Naive thymus-derived CD8-positive, alpha-beta T cell (primary cell): Measurements from ENCODE around the gene IFIT1B. TPM values are rescaled to one million over a fixed set of nuclear protein-coding genes. Genes with fewer than 3 reads are reported as not detected.
"Not testable (repeated sequence)": the region's sequence is repeated elsewhere in the genome, so short reads cannot be mapped to it uniquely, and the experiment has no call there.

Experiments used
- ATAC-seq, 2 donors: fragments of 150-1000 bp; cut with Tn5 transposase in 1 of 2; sonication (Bioruptor Pico), chemical (Tn5 transposase) in 1 of 2; 1 replicate in 1 of 2; 2 replicates in 1 of 2; pipeline ENCODE4 v1.10.0; 2021; ENCODE audit warnings: mild to moderate bottlenecking in 2 of 2, moderate library complexity in 2 of 2
- POLR2A ChIA-PET: fragments of 350-600 bp; sonication (Branson Sonifier 250); formaldehyde crosslinking; loops from one replicate; lab custom pipeline; 2021; ENCODE audit warnings: antibody characterized with exemption; lab: Charles Lee
- DNase-seq, 10 donors: peaks; one replicate each; pipeline versions ENCODE4 v3.0.0 to v3.0.0-alpha.2; 2020 to 2022
- H3K27ac Mint-ChIP-seq, 10 donors: one replicate each; pipeline ENCODE4 v1.8.0; 2020 to 2022; ENCODE audit warnings: mild to moderate bottlenecking in 10 of 10, mixed read lengths in 10 of 10, moderate library complexity in 4 of 10, inconsistent platforms in 1 of 10
- H3K27me3 Mint-ChIP-seq, 5 donors: one replicate each; pipeline ENCODE4 v1.8.0; 2021 to 2022; ENCODE audit warnings: mixed read lengths in 5 of 5
- H3K36me3 Mint-ChIP-seq, 3 donors: one replicate each; pipeline ENCODE4 v1.8.0; 2020 to 2022; ENCODE audit warnings: mixed read lengths in 3 of 3, mild to moderate bottlenecking in 2 of 3, inconsistent platforms in 1 of 3
- H3K4me1 Mint-ChIP-seq, 4 donors: one replicate each; pipeline ENCODE4 v1.8.0; 2021 to 2022; ENCODE audit warnings: mixed read lengths in 4 of 4
- H3K4me3 Mint-ChIP-seq, 10 donors: one replicate each; pipeline ENCODE4 v1.8.0; 2020 to 2022; ENCODE audit warnings: mild to moderate bottlenecking in 10 of 10, mixed read lengths in 10 of 10, moderate library complexity in 6 of 10, inconsistent platforms in 1 of 10
- H3K9me3 Mint-ChIP-seq, 9 donors: one replicate each; pipeline ENCODE4 v1.8.0; 2020 to 2022; ENCODE audit warnings: mixed read lengths in 9 of 9, mild to moderate bottlenecking in 3 of 9, inconsistent platforms in 1 of 9, moderate library complexity in 1 of 9
- polyA plus RNA-seq, 3 donors: library from polyadenylated mRNA; unstranded; fragments of 300-500 nt; fragmentation: Illumina TruSeq; gene quantifications; one replicate each; pipeline ENCODE4 v1.2.3, GENCODE V29; 2021
- total RNA-seq, 8 experiments: library from RNA in 2 of 8; stranded (reverse) in 2 of 8; gene quantifications; one replicate each; pipeline ENCODE4 v1.2.3 and lab custom pipeline; 2021 to 2026

Gene IFIT1B
- total and polyA plus RNA-seq, 5 experiments from 2014 or later: not detected

GRCh38 chr10:89391226-89391576 lies 13.3 kb downstream of the IFIT1B start:
- POLR2A ChIA-PET: interaction anchor here (2.8 to 4.4 kb wide), 2 partner anchors 22 to 140 kb away, joined by 19 to 70 read pairs; partner anchors contain the start of genes IFIT5 and LIPA
- ATAC-seq, H3K27me3 Mint-ChIP-seq, DNase-seq, H3K9me3 Mint-ChIP-seq: not testable (repeated sequence)
- Mint-ChIP-seq H3K4me3 (peak overlapping the region in 4 of 10 donors; percentile 34 to 86 (median 48)), H3K36me3 (peaks cover 0 to 12% (median 0%) of the 10 kb centered on the region in 3 donors), H3K27ac (peak overlapping the region in 7 of 10 donors; percentile 35 to 99 (median 82)), H3K4me1 (peaks cover 10 to 41% (median 28%) of the 10 kb centered on the region in 4 donors)

GRCh38 chr10:89391907-89392756 lies 14.3 kb downstream of the IFIT1B start, which contains the start of gene IFIT1:
Gene IFIT1 (plus strand): TSS chr10:89392623. CDS start chr10:89392713, 90 bp downstream.
- peaks cover 12 to 50% (median 30%) of the 10 kb centered on the region in 4 donors for H3K4me1 Mint-ChIP-seq
- peak; percentile 12 to 81 (median 46) for DNase-seq
- peak within 1 kb of the TSS; percentile 86 to 95 (median 88) for H3K4me3 Mint-ChIP-seq
- H3K27ac Mint-ChIP-seq: peak within 1 kb of the TSS; percentile 87 to 99 (median 91)
- ATAC-seq: peak; percentile 95
- POLR2A ChIA-PET: interaction anchor here (0.9 to 4.4 kb wide), 6 partner anchors 11 to 140 kb away, joined by 4 to 70 read pairs (median 8); partner anchors contain the start of genes IFIT2, IFIT5 and LIPA
- peaks cover 0 to 20% (median 0%) of the 10 kb centered on the region in 3 donors for H3K36me3 Mint-ChIP-seq
- no peaks in the 10 kb centered on the region for H3K27me3 Mint-ChIP-seq
- peaks cover 0 to 1% (median 0%) of the 10 kb centered on the region in 9 donors for H3K9me3 Mint-ChIP-seq

- POLR2A ChIA-PET: interaction anchor here (1.0 to 4.4 kb wide), 6 partner anchors 10 to 141 kb away, joined by 3 to 70 read pairs (median 8); partner anchors contain the start of genes IFIT2, IFIT5 and LIPA
- Mint-ChIP-seq H3K27me3 (no peaks in the 10 kb centered on the region), H3K27ac (peak overlapping the region; percentile 87 to 99 (median 91)), H3K4me3 (peak overlapping the region; percentile 86 to 95 (median 88)), H3K36me3 (peaks cover 0 to 26% (median 1%) of the 10 kb centered on the region in 3 donors), H3K4me1 (peaks cover 13 to 58% (median 32%) of the 10 kb centered on the region in 4 donors), H3K9me3 (peaks cover 0 to 1% (median 0%) of the 10 kb centered on the region in 9 donors)
- DNase-seq: peak in 2 of 10 donors; percentile 10 to 18
- peak; percentile 34 to 48 for ATAC-seq
These were observed 15.1 kb downstream of the IFIT1B start for GRCh38 chr10:89392974-89393373.

- DNase-seq (no peak), ATAC-seq (no peak)
- H3K36me3 Mint-ChIP-seq: peaks cover 0 to 35% (median 2%) of the 10 kb centered on the region in 3 donors
- peaks cover 0 to 3% (median 0%) of the 10 kb centered on the region in 9 donors for H3K9me3 Mint-ChIP-seq
- H3K4me3 Mint-ChIP-seq: peak overlapping the region in 7 of 10 donors; percentile 16 to 95 (median 88)
- H3K27ac Mint-ChIP-seq: peak overlapping the region in 3 of 10 donors; percentile 88 to 90 (median 90)
- POLR2A ChIA-PET: interaction anchor here (1.5 to 4.4 kb wide), 3 partner anchors 9 to 90 kb away, joined by 3 to 70 read pairs (median 4); partner anchors contain the start of gene IFIT5
- peaks cover 15 to 67% (median 40%) of the 10 kb centered on the region in 4 donors for H3K4me1 Mint-ChIP-seq
- no peaks in the 10 kb centered on the region for H3K27me3 Mint-ChIP-seq
These were observed 16.0 kb downstream of the IFIT1B start for GRCh38 chr10:89393898-89394297.

DNA sequence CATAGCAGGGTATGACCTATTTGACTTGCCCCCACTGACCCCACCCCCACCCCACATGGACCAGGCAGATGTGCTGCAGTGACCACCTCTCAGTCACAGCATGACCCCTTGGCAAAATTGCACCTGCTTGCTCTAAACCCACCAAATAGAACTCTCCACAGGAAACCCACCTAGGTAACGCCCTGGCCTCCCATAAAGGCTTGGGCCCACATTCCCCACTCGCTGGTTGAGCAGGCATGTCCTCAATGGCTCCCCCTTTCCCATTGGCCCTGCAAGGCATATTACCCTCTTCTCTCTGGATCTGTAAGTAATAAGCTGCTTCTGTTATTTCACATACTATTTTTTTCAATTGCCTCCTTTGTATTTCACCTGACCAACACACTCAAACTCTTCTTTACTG lies 17.3 kb downstream of the IFIT1B start:
- H3K9me3 Mint-ChIP-seq: peaks cover 0 to 3% (median 0%) of the 10 kb centered on the region in 9 donors
- H3K4me1 Mint-ChIP-seq: peaks cover 15 to 79% (median 44%) of the 10 kb centered on the region in 4 donors
- POLR2A ChIA-PET: no interaction called here
- DNase-seq: no peak
- peaks cover 0 to 44% (median 2%) of the 10 kb centered on the region in 3 donors for H3K36me3 Mint-ChIP-seq
- no peaks in the 10 kb centered on the region for H3K27me3 Mint-ChIP-seq
- peak overlapping the region in 7 of 10 donors; percentile 3 to 61 (median 43) for H3K27ac Mint-ChIP-seq
- ATAC-seq: no peak
- H3K4me3 Mint-ChIP-seq: peak overlapping the region in 7 of 10 donors; percentile 2 to 79 (median 47)

DNA sequence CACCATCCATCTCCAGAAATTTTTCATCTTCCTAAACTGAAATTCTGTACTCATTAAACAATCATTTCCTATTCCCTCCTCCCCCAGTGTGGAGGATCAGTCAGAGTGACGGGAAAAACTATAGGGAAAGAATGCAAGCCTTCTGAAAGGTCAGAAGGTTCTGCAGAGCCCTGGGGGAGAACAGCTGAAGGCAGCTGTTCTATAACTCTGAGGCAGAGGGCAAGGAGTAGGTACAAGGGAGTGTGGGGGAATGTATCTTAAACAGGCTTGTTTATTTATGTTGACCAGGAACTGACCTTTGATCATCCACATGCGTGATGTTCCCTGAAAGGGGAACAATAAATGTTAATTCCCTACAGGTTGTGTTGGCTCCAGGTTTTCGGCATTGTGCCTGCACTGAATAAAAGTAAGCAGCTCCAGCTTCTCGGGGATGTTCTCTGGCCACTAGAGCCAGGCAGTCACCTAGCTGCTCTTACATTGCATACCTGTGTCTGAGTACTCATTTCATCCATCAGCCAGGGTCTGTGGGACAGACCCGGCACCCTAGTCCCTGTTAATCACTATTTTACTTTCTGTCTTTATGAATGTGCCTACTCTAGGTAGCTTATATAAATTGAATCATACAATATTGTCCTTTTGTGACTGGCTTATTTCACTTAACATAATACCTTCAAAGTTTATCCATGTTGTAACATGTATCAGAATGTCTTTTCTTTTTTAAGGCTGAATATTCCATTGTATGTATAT lies 20.3 kb downstream of the IFIT1B start:
- POLR2A ChIA-PET: no interaction called here
- peaks cover 0 to 3% (median 0%) of the 10 kb centered on the region in 9 donors for H3K9me3 Mint-ChIP-seq
- H3K27me3 Mint-ChIP-seq: no peaks in the 10 kb centered on the region
- H3K4me3 Mint-ChIP-seq: peak overlapping the region in 1 of 10 donors; percentile 53
- DNase-seq (no peak), ATAC-seq (no peak)
- peak overlapping the region in 1 of 10 donors; percentile 39 for H3K27ac Mint-ChIP-seq
- H3K36me3 Mint-ChIP-seq: peaks cover 9 to 70% (median 17%) of the 10 kb centered on the region in 3 donors
- H3K4me1 Mint-ChIP-seq: peaks cover 11 to 71% (median 31%) of the 10 kb centered on the region in 4 donors

DNA sequence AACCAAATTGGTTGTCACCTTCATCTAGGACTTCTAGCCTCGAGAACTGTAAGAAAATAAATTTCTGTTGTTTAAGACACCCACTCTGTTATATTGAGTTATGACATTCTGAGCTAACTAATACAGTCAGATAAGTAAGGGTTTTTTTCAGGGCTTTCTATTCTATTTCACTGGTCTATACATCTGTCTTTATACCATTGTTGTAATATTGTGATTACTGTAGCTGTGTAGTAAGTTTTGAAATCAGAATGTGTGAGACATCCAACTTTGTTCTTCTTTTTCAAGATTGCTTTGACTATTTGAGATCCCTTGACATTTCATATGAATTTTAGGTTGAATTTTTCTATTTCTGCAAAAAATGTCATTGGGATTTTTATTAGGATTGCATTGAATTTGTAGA lies 22.1 kb downstream of the IFIT1B start:
- DNase-seq (no peak), ATAC-seq (no peak)
- Mint-ChIP-seq H3K36me3 (peaks cover 11 to 85% (median 27%) of the 10 kb centered on the region in 3 donors), H3K9me3 (peaks cover 0 to 3% (median 0%) of the 10 kb centered on the region in 9 donors), H3K27me3 (no peaks in the 10 kb centered on the region), H3K4me3 (peak overlapping the region in 1 of 10 donors; percentile 39), H3K27ac (peak overlapping the region in 1 of 10 donors; percentile 60), H3K4me1 (peaks cover 11 to 60% (median 27%) of the 10 kb centered on the region in 4 donors)
- POLR2A ChIA-PET: interaction anchor here (1.0 kb wide), 1 partner anchor 14 kb away, joined by 4 read pairs; the partner anchor contains the start of gene IFIT5

- no peak for ATAC-seq
- no peaks in the 10 kb centered on the region for H3K27me3 Mint-ChIP-seq
- peaks cover 7 to 36% (median 16%) of the 10 kb centered on the region in 4 donors for H3K4me1 Mint-ChIP-seq
- H3K36me3 Mint-ChIP-seq: peaks cover 11 to 65% (median 27%) of the 10 kb centered on the region in 3 donors
- POLR2A ChIA-PET: interaction anchor here (1.1 to 3.9 kb wide), 2 partner anchors 10 kb away, joined by 4 to 13 read pairs; partner anchors contain the start of genes IFIT1 and IFIT5
- DNase-seq: no peak
- no peak overlapping the region for H3K4me3 Mint-ChIP-seq
- peaks cover 0 to 3% (median 0%) of the 10 kb centered on the region in 9 donors for H3K9me3 Mint-ChIP-seq
- no peak overlapping the region for H3K27ac Mint-ChIP-seq
These were observed 25.2 kb downstream of the IFIT1B start for GRCh38 chr10:89403043-89403442.

GRCh38 chr10:89404104-89405047 lies 26.5 kb downstream of the IFIT1B start:
- Mint-ChIP-seq H3K36me3 (peaks cover 11 to 53% (median 27%) of the 10 kb centered on the region in 3 donors), H3K27ac (peak overlapping the region in 6 of 10 donors; percentile 33 to 82 (median 46)), H3K4me1 (peaks cover 6 to 22% (median 8%) of the 10 kb centered on the region in 4 donors), H3K4me3 (no peak overlapping the region), H3K27me3 (no peaks in the 10 kb centered on the region), H3K9me3 (peaks cover 0 to 2% (median 0%) of the 10 kb centered on the region in 9 donors)
- DNase-seq (no peak), ATAC-seq (no peak)
- POLR2A ChIA-PET: interaction anchor here (3.9 kb wide), 1 partner anchor 9 kb away, joined by 13 read pairs; the partner anchor contains the start of gene IFIT5

- POLR2A ChIA-PET: not testable (repeated sequence)
- peaks cover 4 to 17% (median 11%) of the 10 kb centered on the region in 4 donors for H3K4me1 Mint-ChIP-seq
These were observed 28.3 kb downstream of the IFIT1B start for GRCh38 chr10:89406178-89406577.

More at GRCh38 chr10:89406178-89406577, 28.3 kb downstream of the IFIT1B start:
- H3K36me3 Mint-ChIP-seq: peaks cover 11 to 38% (median 23%) of the 10 kb centered on the region in 3 donors
- not testable (repeated sequence) for H3K27ac Mint-ChIP-seq, H3K9me3 Mint-ChIP-seq, H3K4me3 Mint-ChIP-seq, ATAC-seq, H3K27me3 Mint-ChIP-seq, DNase-seq
